HCT116 (cell line): ENCODE results near the gene TTC8. TPM values are rescaled to one million over a fixed set of nuclear protein-coding genes. Genes with fewer than 3 reads are reported as not detected.

Experiments used
- ATAC-seq: fragments of 200-7000 bp; cut with Tn5 transposase; 2 replicates; pipeline ENCODE4 v1.9.1; 2020; ENCODE audit warnings: mild to moderate bottlenecking, moderate library complexity
- BruUV-seq: library from RNA; stranded (reverse); fragments of 400-500 nt; replicated peaks from 2 replicates; lab custom pipeline; 2021; lab: Mats Ljungman, UMichigan
- CTCF ChIA-PET: fragments of 300-600 bp; sonication (Branson Sonifier 250); formaldehyde crosslinking; loops from one replicate; lab custom pipeline; 2021; ENCODE audit warnings: antibody characterized with exemption; lab: Charles Lee
- POLR2A ChIA-PET: fragments of 300-600, 350-600 bp; sonication (Branson Sonifier 250); formaldehyde crosslinking; loops from one replicate; lab custom pipeline; 2021; ENCODE audit warnings: antibody characterized with exemption; lab: Charles Lee
- RAD21 ChIA-PET, 2 experiments: fragments of 300-600 bp; sonication (Branson Sonifier 250); formaldehyde crosslinking; loops; one replicate each; lab custom pipeline; 2023; ENCODE audit warnings: low total read pairs in 2 of 2; ENCODE audit not compliant: uncharacterized antibody in 2 of 2, unreplicated experiment in 2 of 2, low non-redundant PET in 1 of 2; lab: Charles Lee
- DNase-seq: peaks from one replicate; pipeline ENCODE4 v3.0.0-alpha.2; 2010; ENCODE audit warnings: low read depth, low spot score
- H2AFZ ChIP-seq: fragments of 200-600 bp; shearing (Covaris generic), sonication (generic); 2 replicates; pipeline ENCODE4 v1.6.1; 2017; ENCODE audit warnings: low read depth, mixed run types, mixed read lengths, antibody characterized with exemption, low read length; ENCODE audit not compliant: poor library complexity, severe bottlenecking
- H3K27ac ChIP-seq: 2 replicates; pipeline ENCODE4 v1.5.1; 2012; ENCODE audit warnings: low read depth, low read length
- H3K27me3 ChIP-seq: fragments of 200-600 bp; sonication (generic); 2 replicates; pipeline ENCODE4 v1.6.1; 2016; ENCODE audit warnings: mixed run types, low read length, mixed read lengths; ENCODE audit not compliant: insufficient read depth
- H3K36me3 ChIP-seq, 2 experiments: fragments of 200-500 bp in 1 of 2; fragments of 200-600 bp in 1 of 2; sonication (Bioruptor generic) in 1 of 2; sonication (generic) in 1 of 2; 2 replicates each; pipeline versions ENCODE4 v1.5.1 to v1.6.1; 2014 to 2016; ENCODE audit warnings: low read length in 2 of 2, inconsistent platforms in 1 of 2, mixed read lengths in 1 of 2, mixed run types in 1 of 2; ENCODE audit not compliant: insufficient read depth in 2 of 2, control insufficient read depth in 1 of 2
- H3K4me1 ChIP-seq, 2 experiments: fragments of 200-600 bp in 1 of 2; sonication (generic) in 1 of 2; 2 replicates each; pipeline versions ENCODE4 v1.5.1 to v1.6.1; 2012 to 2017; ENCODE audit warnings: low read length in 2 of 2, inconsistent platforms in 1 of 2, mild to moderate bottlenecking in 1 of 2, mixed read lengths in 1 of 2, mixed run types in 1 of 2, moderate library complexity in 1 of 2; ENCODE audit not compliant: insufficient read depth in 2 of 2, control insufficient read depth in 1 of 2
- H3K4me2 ChIP-seq: fragments of 200-600 bp; sonication (generic); 2 replicates; pipeline ENCODE4 v1.6.1; 2017; ENCODE audit warnings: mixed run types, low read length, mixed read lengths
- H3K4me3 ChIP-seq, 2 experiments: fragments of 200-600 bp in 1 of 2; sonication (generic) in 1 of 2; replicated peaks in 1 of 2; 2 replicates each; pipeline ENCODE4 v1.5.1; 2011 to 2016; ENCODE audit warnings: low read length in 2 of 2, control low read depth in 1 of 2, low read depth in 1 of 2, mild to moderate bottlenecking in 1 of 2, mixed read lengths in 1 of 2, mixed run types in 1 of 2
- H3K79me2 ChIP-seq: fragments of 200-600 bp; sonication (generic); 2 replicates; pipeline ENCODE4 v1.6.1; 2017; ENCODE audit warnings: mild to moderate bottlenecking, mixed run types, low read length, moderate library complexity, mixed read lengths; ENCODE audit not compliant: insufficient read depth
- H3K9ac ChIP-seq: fragments of 200-600 bp; sonication (generic); 2 replicates; pipeline ENCODE4 v1.6.1; 2016; ENCODE audit warnings: low read length, mixed read lengths
- H3K9me2 ChIP-seq: fragments of 200-600 bp; sonication (generic), shearing (Covaris generic); 2 replicates; pipeline ENCODE4 v1.6.1; 2017; ENCODE audit warnings: mixed run types, mild to moderate bottlenecking, moderate library complexity; ENCODE audit not compliant: insufficient read depth
- H3K9me3 ChIP-seq, 2 experiments: fragments of 200-500 bp in 1 of 2; fragments of 200-600 bp in 1 of 2; sonication (Bioruptor generic) in 1 of 2; sonication (generic) in 1 of 2; 2 replicates each; pipeline ENCODE4 v1.6.1; 2014 to 2017; ENCODE audit warnings: low read length in 2 of 2, mixed read lengths in 2 of 2, inconsistent platforms in 1 of 2, low read depth in 1 of 2, mild to moderate bottlenecking in 1 of 2, mixed run types in 1 of 2, moderate library complexity in 1 of 2; ENCODE audit not compliant: control insufficient read depth in 1 of 2, insufficient read depth in 1 of 2
- H4K20me1 ChIP-seq: fragments of 200-600 bp; sonication (generic), shearing (Covaris generic); 2 replicates; pipeline ENCODE4 v1.6.1; 2017; ENCODE audit warnings: mixed run types, mild to moderate bottlenecking, moderate library complexity; ENCODE audit not compliant: insufficient read depth
- CBX3 ChIP-seq: IDR thresholded peaks from 2 replicates; pipeline ENCODE4 v1.6.1; 2012; ENCODE audit warnings: low read depth
- CEBPB ChIP-seq: IDR thresholded peaks from 2 replicates; pipeline ENCODE4 v1.6.1; 2012; ENCODE audit warnings: low read depth
- ELF1 ChIP-seq: IDR thresholded peaks from 2 replicates; pipeline ENCODE4 v1.6.1; 2012; ENCODE audit warnings: low read depth, borderline replicate concordance
- EZH2 ChIP-seq: fragments of 200-600 bp; sonication (generic); IDR thresholded peaks from 2 replicates; pipeline ENCODE4 v1.6.1; 2017; ENCODE audit warnings: antibody characterized with exemption, mixed run types
- FOSL1 ChIP-seq: IDR thresholded peaks from 2 replicates; pipeline ENCODE4 v1.6.1; 2012; ENCODE audit warnings: low read depth
- JUND ChIP-seq: IDR thresholded peaks from 2 replicates; pipeline ENCODE4 v1.6.1; 2012
- POLR2A ChIP-seq: IDR thresholded peaks from 2 replicates; pipeline ENCODE4 v1.7.0; 2011; ENCODE audit warnings: borderline replicate concordance; ENCODE audit not compliant: insufficient read depth, insufficient read length; ENCODE audit errors: extremely low read depth
- SIN3A ChIP-seq: IDR thresholded peaks from 2 replicates; pipeline ENCODE4 v1.6.1; 2012; ENCODE audit warnings: low read depth
- SRF ChIP-seq: IDR thresholded peaks from 2 replicates; pipeline ENCODE4 v1.6.1; 2012; ENCODE audit warnings: low read depth
- TCF7L2 ChIP-seq: IDR thresholded peaks from 2 replicates; pipeline ENCODE4 v1.7.0; 2011; ENCODE audit warnings: borderline replicate concordance, inconsistent platforms; ENCODE audit not compliant: insufficient read depth, insufficient read length; ENCODE audit errors: extremely low read depth
- ZBTB33 ChIP-seq: IDR thresholded peaks from 2 replicates; pipeline ENCODE4 v1.6.1; 2011; ENCODE audit warnings: mild to moderate bottlenecking, low read length, moderate library complexity; ENCODE audit not compliant: insufficient replicate concordance; ENCODE audit errors: extremely low read depth
- ZFX ChIP-seq: fragments of 450-650 bp; IDR thresholded peaks from 2 replicates; pipeline ENCODE4 v1.6.1; 2017
- ZNF274 ChIP-seq: fragments of 200-500 bp; sonication (Bioruptor generic); IDR thresholded peaks from 2 replicates; pipeline ENCODE4 v1.6.1; 2014; ENCODE audit warnings: mild to moderate bottlenecking, low read depth, low read length, inconsistent platforms
- intact Hi-C: fragments of 100-400 bp; cut with micrococcal nuclease; formaldehyde crosslinking; loops from 2 replicates; pipeline ENCODE4 v1.10.0; 2022
- total RNA-seq: library from RNA; stranded (reverse); gene quantifications from one replicate; pipeline ENCODE4 v1.2.1, GENCODE V29; 2021; ENCODE audit not compliant: unreplicated experiment

Gene TTC8
- total RNA-seq, 1 experiment from 2014 or later = 21.4 TPM

DNA sequence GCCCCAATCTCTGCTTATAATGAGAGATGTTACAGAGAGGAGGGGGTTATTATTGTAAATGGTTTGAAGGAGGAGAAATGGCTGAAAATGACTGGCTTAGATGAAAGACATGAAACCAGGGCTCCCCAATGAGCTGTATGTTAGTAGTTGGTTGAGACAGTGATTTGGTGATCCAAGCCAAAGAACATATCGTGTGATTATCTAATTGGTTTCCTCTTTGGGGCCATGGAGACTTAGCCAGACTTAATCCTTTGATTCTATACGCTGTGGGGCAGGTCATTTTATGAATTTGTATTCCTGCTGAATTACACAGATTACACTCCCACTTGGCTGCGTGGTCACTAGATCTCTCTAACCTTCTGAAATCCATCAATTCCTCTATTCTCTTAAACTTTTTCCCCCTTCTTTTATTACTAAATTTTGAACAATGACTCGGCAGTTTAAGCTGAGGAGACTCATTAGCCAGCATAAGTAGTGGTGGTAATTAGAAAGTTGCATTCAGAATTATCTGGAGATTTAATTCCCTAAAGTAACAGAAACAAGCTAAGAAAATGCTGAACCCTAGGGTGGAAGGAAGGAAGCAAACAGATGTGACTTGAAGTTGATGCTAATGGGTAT is 5.3 kb downstream of the TTC8 start:
- Histone ChIP-seq H3K9me3 (no peaks in the 10 kb centered on the region), H3K36me3 (no peaks in the 10 kb centered on the region), H3K9ac (no peak overlapping the region), H4K20me1 (no peaks in the 10 kb centered on the region), H3K79me2 (no peaks in the 10 kb centered on the region; the same call in 1 of the 2 replicates), H3K27me3 (no peaks in the 10 kb centered on the region), H3K4me1 (peaks cover 11 to 26% of the 10 kb centered on the region in 2 experiments)
- POLR2A ChIA-PET = no interaction called here
- TF ChIP-seq CEBPB = no peak
- TF ChIP-seq, all 23 proteins: peak for 0
- no TSS peak for BruUV-seq
- Histone ChIP-seq H3K27ac (no peak overlapping the region), H2AFZ (no peak overlapping the region), H3K4me2 (no peak overlapping the region), H3K9me2 (no peaks in the 10 kb centered on the region), H3K4me3 (no peak overlapping the region)
- ATAC-seq = no peak
- DNase-seq = no peak
- CTCF ChIA-PET = no interaction called here
- intact Hi-C loops = no loop called here
- RAD21 ChIA-PET = no interaction called here

DNA sequence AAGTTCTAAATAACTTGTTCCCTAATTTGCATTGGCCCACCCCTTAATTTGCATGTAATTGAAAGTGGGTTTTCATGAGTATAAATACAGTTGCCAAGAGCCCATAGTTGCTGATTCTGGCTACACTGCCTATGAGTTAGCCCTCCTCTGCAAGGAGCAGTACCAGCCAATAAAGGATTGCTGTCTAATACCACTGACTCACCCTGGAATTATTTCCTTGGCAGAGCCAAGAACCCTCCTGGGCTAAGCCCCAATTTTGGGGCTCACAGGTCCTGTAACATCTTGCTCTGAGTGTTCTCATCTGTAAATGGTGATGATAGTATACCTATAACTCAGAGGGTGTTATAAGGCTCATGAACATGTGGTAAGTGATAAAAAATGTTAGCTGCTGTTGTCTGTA is 6.8 kb downstream of the TTC8 start:
- peak; percentile 13 for DNase-seq

More for the DNA sequence above, 6.8 kb downstream of the TTC8 start:
- Histone ChIP-seq H3K9me2 (no peaks in the 10 kb centered on the region), H3K27ac (no peak overlapping the region), H3K36me3 (no peaks in the 10 kb centered on the region), H3K4me2 (peak overlapping the region; percentile 27), H3K4me1 (peaks cover 11 to 18% of the 10 kb centered on the region in 2 experiments), H3K4me3 (no peak overlapping the region), H3K27me3 (no peaks in the 10 kb centered on the region), H3K79me2 (peaks cover 4% of the 10 kb centered on the region; the same call in 1 of the 2 replicates), H4K20me1 (no peaks in the 10 kb centered on the region), H3K9me3 (no peaks in the 10 kb centered on the region), H3K9ac (no peak overlapping the region), H2AFZ (no peak overlapping the region)
- RAD21 ChIA-PET = no interaction called here
- POLR2A ChIA-PET = no interaction called here
- BruUV-seq = no TSS peak
- intact Hi-C loops = no loop called here
- CTCF ChIA-PET = no interaction called here
- peak; percentile 91 for ATAC-seq
- TF ChIP-seq ZNF274 (no peak), TCF7L2 (no peak), EZH2 (no peak), CBX3 (no peak), ELF1 (no peak), JUND (no peak), ZFX (no peak), SRF (no peak), SIN3A (no peak), FOSL1 (no peak), CEBPB (no peak), ZBTB33 (no peak), POLR2A (no peak)
